Measurements from ENCODE around the gene GALNT7. TPM values are rescaled to one million over a fixed set of nuclear protein-coding genes. Genes with fewer than 3 reads are reported as not detected.

GALNT7 gene
- total and polyA plus RNA-seq, 8 donors, result 25.2 to 51.1 (median 37.4) TPM

- DNase-seq (no peak), ATAC-seq (no peak)
- intact Hi-C loops (cut with DNase I), result no loop called here
- Histone ChIP-seq H3K27me3 (no peaks in the 10 kb centered on the region), H3K36me3 (no peaks in the 10 kb centered on the region), H3K4me1 (peaks cover 0 to 2% of the 10 kb centered on the region in 2 donors), H3K9me3 (no peaks in the 10 kb centered on the region), H3K4me3 (no peak overlapping the region), H3K27ac (no peak overlapping the region)
- TF ChIP-seq CTCF (IDR thresholded peaks at IDR 0.05), result no peak
Observed at GRCh38 chr4:173274744-173275143, 106.1 kb downstream of the GALNT7 start.

- Histone ChIP-seq H3K27ac (no peak overlapping the region), H3K36me3 (no peaks in the 10 kb centered on the region), H3K9me3 (no peaks in the 10 kb centered on the region), H3K27me3 (no peaks in the 10 kb centered on the region), H3K4me3 (no peak overlapping the region), H3K4me1 (peaks cover 0 to 2% of the 10 kb centered on the region in 2 donors)
- no peak for DNase-seq
- TF ChIP-seq CTCF (IDR thresholded peaks at IDR 0.05), result no peak
- intact Hi-C loops (cut with DNase I), result no loop called here
- ATAC-seq, result no peak
Observed at GRCh38 chr4:173275150-173275549, 106.5 kb downstream of the GALNT7 start.

- intact Hi-C loops (cut with DNase I), result no loop called here
- Histone ChIP-seq H3K4me1 (no peaks in the 10 kb centered on the region), H3K27ac (no peak overlapping the region), H3K9me3 (no peaks in the 10 kb centered on the region), H3K36me3 (no peaks in the 10 kb centered on the region), H3K27me3 (no peaks in the 10 kb centered on the region), H3K4me3 (no peak overlapping the region)
- no peak for DNase-seq
- no peak for TF ChIP-seq CTCF (IDR thresholded peaks at IDR 0.05)
- no peak for ATAC-seq
Observed at GRCh38 chr4:173277340-173277739, 108.7 kb downstream of the GALNT7 start.

- Histone ChIP-seq H3K9me3 (peaks cover 6 to 31% of the 10 kb centered on the region in 2 donors), H3K4me3 (no peak overlapping the region), H3K27ac (no peak overlapping the region), H3K4me1 (no peaks in the 10 kb centered on the region), H3K27me3 (no peaks in the 10 kb centered on the region), H3K36me3 (peaks cover 0 to 9% of the 10 kb centered on the region in 2 donors)
- intact Hi-C loops (cut with DNase I), result no loop called here
- DNase-seq (no peak), ATAC-seq (no peak)
- TF ChIP-seq CTCF (IDR thresholded peaks at IDR 0.05), result no peak
Observed at GRCh38 chr4:173280998-173281397, 112.4 kb downstream of the GALNT7 start.

- no peak for TF ChIP-seq CTCF (IDR thresholded peaks at IDR 0.05)
- Histone ChIP-seq H3K36me3 (peaks cover 0 to 15% of the 10 kb centered on the region in 2 donors), H3K27ac (no peak overlapping the region), H3K9me3 (peaks cover 6 to 38% of the 10 kb centered on the region in 2 donors), H3K4me1 (no peaks in the 10 kb centered on the region), H3K27me3 (no peaks in the 10 kb centered on the region), H3K4me3 (no peak overlapping the region)
- DNase-seq, result no peak
- ATAC-seq, result no peak
- intact Hi-C loops (cut with DNase I), result no loop called here
Observed at GRCh38 chr4:173281406-173282255, 113.0 kb downstream of the GALNT7 start.
